K562 (cell line): ENCODE results near the gene KANK4. TPM values are rescaled to one million over a fixed set of nuclear protein-coding genes. Genes with fewer than 3 reads are reported as not detected.

Experiments used
- ATAC-seq: fragments of 200-7000 bp; cut with Tn5 transposase; 3 replicates; pipeline ENCODE4 v1.9.1; 2020; ENCODE audit warnings: moderate library complexity
- BruUV-seq: library from RNA; stranded (reverse); fragments of 400-500 nt; replicated peaks from 2 replicates; lab custom pipeline; 2021; lab: Mats Ljungman, UMichigan
- CTCF ChIA-PET: fragments of 300-600 bp; formaldehyde crosslinking; extraction: SDS; loops from one replicate; lab custom pipeline; 2021; ENCODE audit warnings: low intra/inter-chr PET ratio; lab: Yijun Ruan, JAX
- POLR2A ChIA-PET: fragments of 300-600, 350-650 bp; sonication (Branson Sonifier 250); formaldehyde crosslinking; extraction: SDS; loops from one replicate; lab custom pipeline; 2021; ENCODE audit warnings: antibody characterized with exemption, inconsistent platforms; lab: Yijun Ruan, JAX
- DNase-seq, 4 experiments: peaks; one replicate each; pipeline versions ENCODE4 v3.0.0 to v3.0.0-alpha.2; 2011 to 2018; ENCODE audit warnings: low spot score in 3 of 4, mixed read lengths in 3 of 4; ENCODE audit errors: extremely low read depth in 1 of 4
- FAIRE-seq: peaks from 2 replicates; lab custom pipeline; 2011; peaks lifted over from hg19 to GRCh38; lab: Jason Lieb, UNC
- H2AFZ ChIP-seq: 2 replicates; pipeline ENCODE4 v1.6.0; 2011; ENCODE audit warnings: low read depth, low read length, control low read depth, inconsistent platforms
- H3K27ac ChIP-seq: fragments of 200-600 bp; 3 replicates; pipeline ENCODE4 v1.8.0; 2011; ENCODE audit warnings: low read depth, mild to moderate bottlenecking, control low read depth, inconsistent platforms, low read length, moderate library complexity, mixed read lengths; ENCODE audit errors: extremely low read depth
- H3K27me3 ChIP-seq, 2 experiments: fragments of 300-600 bp in 1 of 2; 2 replicates in 1 of 2; 3 replicates in 1 of 2; pipeline versions ENCODE4 v1.6.0 to v1.8.0; 2011; ENCODE audit warnings: inconsistent platforms in 2 of 2, low read length in 2 of 2, mild to moderate bottlenecking in 1 of 2, mixed read lengths in 1 of 2, moderate library complexity in 1 of 2; ENCODE audit not compliant: control insufficient read depth in 2 of 2, insufficient read depth in 2 of 2
- H3K36me3 ChIP-seq: fragments of 300-600 bp; 3 replicates; pipeline ENCODE4 v1.8.0; 2011; ENCODE audit warnings: mild to moderate bottlenecking, low read length, inconsistent platforms; ENCODE audit not compliant: control insufficient read depth, insufficient read depth
- H3K4me1 ChIP-seq, 2 experiments: fragments of 200-600 bp in 1 of 2; replicated peaks in 1 of 2; 2 replicates in 1 of 2; 3 replicates in 1 of 2; pipeline versions ENCODE4 v1.5.1 to v1.8.0; 2011; ENCODE audit warnings: inconsistent platforms in 2 of 2, low read length in 2 of 2, mild to moderate bottlenecking in 1 of 2, mixed read lengths in 1 of 2, moderate library complexity in 1 of 2; ENCODE audit not compliant: control insufficient read depth in 2 of 2, insufficient read depth in 2 of 2
- H3K4me2 ChIP-seq: 2 replicates; pipeline ENCODE4 v1.6.1; 2011; ENCODE audit warnings: low read length, control low read depth, inconsistent platforms, mixed read lengths; ENCODE audit not compliant: insufficient read depth
- H3K4me3 ChIP-seq: fragments of 200-600 bp; sonication (generic), shearing (Covaris generic); 2 replicates; pipeline ENCODE4 v1.5.1; 2016; ENCODE audit warnings: control low read depth, inconsistent platforms
- H3K79me2 ChIP-seq: fragments of 200-600 bp; 3 replicates; pipeline ENCODE4 v1.8.0; 2011; ENCODE audit warnings: low read length, inconsistent platforms; ENCODE audit not compliant: control insufficient read depth, insufficient read depth
- H3K9ac ChIP-seq, 2 experiments: 2 replicates each; pipeline versions ENCODE4 v1.6.0 to v1.6.1; 2011; ENCODE audit warnings: low read depth in 2 of 2, low read length in 2 of 2, control low read depth in 1 of 2, inconsistent platforms in 1 of 2, mild to moderate bottlenecking in 1 of 2, mixed read lengths in 1 of 2; ENCODE audit not compliant: insufficient read depth in 1 of 2
- H3K9me1 ChIP-seq: one replicate; pipeline ENCODE4 v1.6.0; 2011; ENCODE audit warnings: inconsistent platforms, mild to moderate bottlenecking, low read length, moderate library complexity; ENCODE audit not compliant: control insufficient read depth, insufficient read depth
- H3K9me3 ChIP-seq: replicated peaks from 2 replicates; pipeline ENCODE4 v1.5.1; 2011; ENCODE audit warnings: low read depth, low read length, inconsistent platforms; ENCODE audit not compliant: control insufficient read depth, insufficient read depth
- H4K20me1 ChIP-seq: replicated peaks from 2 replicates; pipeline ENCODE4 v1.6.1; 2011; ENCODE audit warnings: low read length, inconsistent platforms, mixed read lengths; ENCODE audit not compliant: control insufficient read depth, insufficient read depth
- FOXM1 ChIP-seq, 2 experiments: fragments of 450-650 bp in 1 of 2; sonication (generic) in 1 of 2; formaldehyde crosslinking in 1 of 2; IDR thresholded peaks; 2 replicates each; pipeline versions ENCODE4 v1.6.1 to v1.9.0; 2017 to 2022; ENCODE audit warnings: low read depth in 2 of 2, mild to moderate bottlenecking in 2 of 2, missing genetic modification reagents in 1 of 2, moderate library complexity in 1 of 2
- KLF13 ChIP-seq: fragments of 450-650 bp; IDR thresholded peaks from 2 replicates; pipeline ENCODE4 v1.6.1; 2016; ENCODE audit warnings: missing genetic modification characterization, low read depth, mild to moderate bottlenecking, missing compliant biosample characterization, moderate library complexity, borderline replicate concordance
- SIRT6 ChIP-seq: IDR thresholded peaks from one replicate; pipeline ENCODE4 v1.6.1; 2012; ENCODE audit warnings: low read depth, mild to moderate bottlenecking, control low read depth, inconsistent platforms, low read length, moderate library complexity
- SMARCB1 ChIP-seq: IDR thresholded peaks from 2 replicates; pipeline ENCODE4 v1.6.1; 2011; ENCODE audit warnings: improper control_type of control experiment, low read depth; ENCODE audit not compliant: insufficient read length
- TFAM ChIP-seq: fragments of 250-450 bp; sonication (Bioruptor Pico); conservative IDR thresholded peaks from 2 replicates; pipeline ENCODE4 v1.5.0; 2021; ENCODE audit warnings: mild to moderate bottlenecking, moderate library complexity
- ZNF668 ChIP-seq: fragments of 250-450 bp; sonication (Bioruptor Pico); IDR thresholded peaks from 2 replicates; pipeline ENCODE4 v1.8.0; 2022; ENCODE audit warnings: mild to moderate bottlenecking, inconsistent platforms
- WGBS: fragments of 100-300 bp; shearing (Covaris generic); methylation state at CpG from one replicate; pipeline ENCODE4 v1.1.6; 2016; ENCODE audit warnings: low coverage, mixed read lengths; ENCODE audit not compliant: insufficient coverage; ENCODE audit errors: missing lambda C conversion rate; 5-methylcytosine and 5-hydroxymethylcytosine counted together
- in situ Hi-C: fragments of 300-500 bp; cut with MboI; formaldehyde crosslinking; loops from 4 replicates; pipeline ENCODE4 v1.15.0; 2018; ENCODE audit warnings: inconsistent platforms, mixed read lengths
- intact Hi-C: fragments of 100-400 bp; cut with micrococcal nuclease; formaldehyde crosslinking; loops from 2 replicates; pipeline ENCODE4 v1.14.2; 2022
- polyA plus RNA-seq, 8 experiments: library from polyadenylated mRNA; depleted of rRNA in 4 of 8; stranded (reverse) in 5 of 8; unstranded in 3 of 8; fragments of >200 nt; fragmentation: Nextera tagmentation in 2 of 8; fragmentation: Illumina TruSeq in 1 of 8; extraction: Ambion mirVana in 2 of 8; extraction: Trizol in 1 of 8; gene quantifications; 2 replicates each; pipeline versions ENCODE4 v1.2.1 to v1.2.3, GENCODE V29; 2011 to 2014; ENCODE audit warnings: inconsistent platforms in 1 of 8, missing spikeins in 1 of 8
- total RNA-seq, 7 experiments: library from RNA; depleted of rRNA in 6 of 7; stranded (reverse); fragments of >200 nt in 6 of 7; fragmentation: Illumina TruSeq in 2 of 7; extraction: Trizol in 2 of 7; gene quantifications; 2 replicates each; pipeline versions ENCODE4 v1.2.1 to v1.2.3, GENCODE V29; 2011 to 2021; ENCODE audit warnings: low replicate concordance in 1 of 7
- TF ChIP-seq, protein P1 (sequence below): fragments of 450-650 bp; IDR thresholded peaks from 2 replicates; pipeline ENCODE4 v1.6.1; 2018; ENCODE audit warnings: mild to moderate bottlenecking, low read depth; ENCODE audit not compliant: partially characterized antibody
- TF ChIP-seq, protein P2 (sequence below): fragments of 250-450 bp; sonication (Bioruptor Pico); IDR thresholded peaks from 2 replicates; pipeline ENCODE4 v1.8.0; 2022; ENCODE audit warnings: moderate library complexity, mild to moderate bottlenecking, inconsistent platforms
- TF ChIP-seq, protein P3 (sequence below): sonication (generic); formaldehyde crosslinking; IDR thresholded peaks from 2 replicates; pipeline ENCODE4 v1.8.0; 2022; ENCODE audit warnings: mild to moderate bottlenecking, missing genetic modification reagents
- TF ChIP-seq, protein P4 (sequence below): fragments of 250-450 bp; sonication (Bioruptor Pico); IDR thresholded peaks from 2 replicates; pipeline ENCODE4 v1.4.0; 2020; ENCODE audit warnings: borderline replicate concordance

KANK4 gene
- total and polyA plus RNA-seq, 9 of the 15 experiments (the other 6 are each of a cell fraction or from before 2014, with no cell fraction given) = not detected

DNA sequence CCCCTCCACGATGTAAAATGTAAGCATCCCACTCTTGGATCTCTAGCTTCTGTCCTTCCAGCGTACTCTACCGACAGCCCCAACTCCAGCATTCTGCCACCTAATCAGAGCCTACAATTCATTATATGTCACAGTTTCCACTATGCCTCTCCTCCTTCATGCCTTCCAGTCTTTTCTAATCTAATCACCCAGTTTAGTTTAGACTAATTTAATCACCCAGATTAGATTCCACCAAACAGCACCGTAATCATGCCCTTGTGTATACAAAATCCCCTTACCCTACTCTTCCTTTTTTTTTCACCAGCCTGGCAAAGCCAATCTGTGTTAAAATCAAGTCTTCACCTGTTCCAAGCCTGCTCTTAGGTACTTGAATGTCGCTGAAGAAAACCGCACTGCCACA, 49.8 kb upstream of the KANK4 start (continued):
- TF ChIP-seq SMARCB1 (no peak), TFAM (CRISPR knock-in tag) (no peak), ZNF668 (CRISPR knock-in tag) (no peak)
- TF ChIP-seq, protein P1, sequence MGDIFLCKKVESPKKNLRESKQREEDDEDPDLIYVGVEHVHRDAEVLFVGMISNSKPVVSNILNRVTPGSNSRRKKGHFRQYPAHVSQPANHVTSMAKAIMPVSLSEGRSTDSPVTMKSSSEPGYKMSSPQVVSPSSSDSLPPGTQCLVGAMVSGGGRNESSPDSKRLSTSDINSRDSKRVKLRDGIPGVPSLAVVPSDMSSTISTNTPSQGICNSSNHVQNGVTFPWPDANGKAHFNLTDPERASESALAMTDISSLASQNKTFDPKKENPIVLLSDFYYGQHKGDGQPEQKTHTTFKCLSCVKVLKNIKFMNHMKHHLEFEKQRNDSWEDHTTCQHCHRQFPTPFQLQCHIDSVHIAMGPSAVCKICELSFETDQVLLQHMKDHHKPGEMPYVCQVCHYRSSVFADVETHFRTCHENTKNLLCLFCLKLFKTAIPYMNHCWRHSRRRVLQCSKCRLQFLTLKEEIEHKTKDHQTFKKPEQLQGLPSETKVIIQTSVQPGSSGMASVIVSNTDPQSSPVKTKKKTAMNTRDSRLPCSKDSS = no peak
- TF ChIP-seq, protein P2, sequence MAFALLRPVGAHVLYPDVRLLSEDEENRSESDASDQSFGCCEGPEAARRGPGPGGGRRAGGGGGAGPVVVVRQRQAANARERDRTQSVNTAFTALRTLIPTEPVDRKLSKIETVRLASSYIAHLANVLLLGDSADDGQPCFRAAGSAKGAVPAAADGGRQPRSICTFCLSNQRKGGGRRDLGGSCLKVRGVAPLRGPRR (CRISPR knock-in tag) = no peak
- TF ChIP-seq, protein P3, sequence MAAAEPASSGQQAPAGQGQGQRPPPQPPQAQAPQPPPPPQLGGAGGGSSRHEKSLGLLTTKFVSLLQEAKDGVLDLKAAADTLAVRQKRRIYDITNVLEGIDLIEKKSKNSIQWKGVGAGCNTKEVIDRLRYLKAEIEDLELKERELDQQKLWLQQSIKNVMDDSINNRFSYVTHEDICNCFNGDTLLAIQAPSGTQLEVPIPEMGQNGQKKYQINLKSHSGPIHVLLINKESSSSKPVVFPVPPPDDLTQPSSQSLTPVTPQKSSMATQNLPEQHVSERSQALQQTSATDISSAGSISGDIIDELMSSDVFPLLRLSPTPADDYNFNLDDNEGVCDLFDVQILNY (CRISPR knock-in tag) = no peak

DNA sequence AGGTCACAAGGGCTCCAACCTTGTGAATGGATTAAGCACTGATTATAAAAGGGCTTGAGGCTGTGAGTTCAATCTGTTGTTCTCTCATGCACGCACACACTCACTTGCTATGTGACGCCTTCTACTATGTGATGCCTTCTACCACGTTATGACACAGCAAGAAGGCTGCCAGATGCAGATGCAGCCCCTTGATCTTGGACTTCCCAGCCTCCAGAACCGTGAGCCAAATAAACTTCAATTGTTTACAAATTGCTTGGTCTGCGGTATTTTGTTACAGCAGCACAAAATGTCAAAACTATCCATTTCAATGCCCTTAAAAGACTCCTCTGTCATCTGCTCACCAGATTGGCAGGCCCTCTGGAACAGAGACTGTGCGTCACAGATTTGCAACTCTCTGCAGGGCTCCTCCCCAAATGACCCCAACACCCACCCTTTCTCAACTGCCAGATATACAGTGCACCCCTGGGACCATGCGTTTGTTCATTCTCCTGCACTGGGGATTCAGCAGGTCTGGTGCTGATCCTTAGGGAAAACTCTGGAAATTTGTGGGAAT, 47.8 kb upstream of the KANK4 start:
- Histone ChIP-seq H3K27me3 (peaks cover 3 to 8% of the 10 kb centered on the region in 2 experiments; a peak in 3 of 5 replicates), H3K4me1 (no peaks in the 10 kb centered on the region), H3K4me2 (no peak overlapping the region), H2AFZ (no peak overlapping the region), H3K4me3 (no peak overlapping the region)
- WGBS = 0% methylated on average over 7 of the region's 7 CpGs
- intact Hi-C loops (no loop called here), in situ Hi-C loops (no loop called here)
- POLR2A ChIA-PET = no interaction called here
- BruUV-seq = no TSS peak
- no peak for FAIRE-seq
- CTCF ChIA-PET = no interaction called here
- TF ChIP-seq, protein P4, sequence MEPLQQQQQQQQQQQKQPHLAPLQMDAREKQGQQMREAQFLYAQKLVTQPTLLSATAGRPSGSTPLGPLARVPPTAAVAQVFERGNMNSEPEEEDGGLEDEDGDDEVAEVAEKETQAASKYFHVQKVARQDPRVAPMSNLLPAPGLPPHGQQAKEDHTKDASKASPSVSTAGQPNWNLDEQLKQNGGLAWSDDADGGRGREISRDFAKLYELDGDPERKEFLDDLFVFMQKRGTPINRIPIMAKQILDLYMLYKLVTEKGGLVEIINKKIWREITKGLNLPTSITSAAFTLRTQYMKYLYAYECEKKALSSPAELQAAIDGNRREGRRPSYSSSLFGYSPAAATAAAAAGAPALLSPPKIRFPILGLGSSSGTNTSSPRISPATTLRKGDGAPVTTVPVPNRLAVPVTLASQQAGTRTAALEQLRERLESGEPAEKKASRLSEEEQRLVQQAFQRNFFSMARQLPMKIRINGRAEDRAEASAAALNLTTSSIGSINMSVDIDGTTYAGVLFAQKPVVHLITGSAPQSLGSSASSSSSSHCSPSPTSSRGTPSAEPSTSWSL (CRISPR knock-in tag) = no peak
- TF ChIP-seq KLF13 (tag) (no peak), FOXM1 (IDR thresholded peaks at IDR 0.05; ENCODE audit: low read depth) (no peak), FOXM1 (CRISPR knock-in tag; IDR thresholded peaks at IDR 0.05; ENCODE audit: low read depth) (no peak), SIRT6 (no peak)
- TF ChIP-seq, all 486 proteins: peak for 0
- no peaks in the 10 kb centered on the region for H3K79me2 ChIP-seq
- H3K36me3 ChIP-seq = no peaks in the 10 kb centered on the region
- ATAC-seq = no peak
- no peak for DNase-seq
- H3K27ac ChIP-seq = no peak overlapping the region
- no peaks in the 10 kb centered on the region for H3K9me3 ChIP-seq
- H3K9ac ChIP-seq = no peak overlapping the region
- H3K9me1 ChIP-seq = no peaks in the 10 kb centered on the region
- H4K20me1 ChIP-seq = no peaks in the 10 kb centered on the region; the same call in 1 of the 2 replicates
